HepG2 (cell line): ENCODE data around the gene SPECC1L. TPM values are rescaled to one million over a fixed set of nuclear protein-coding genes. Genes with fewer than 3 reads are reported as not detected.

Experiments
- ATF4 ChIP-seq, 2 experiments: fragments of 450-650 bp in 1 of 2; sonication (generic) in 1 of 2; formaldehyde crosslinking; IDR thresholded peaks; 2 replicates each; pipeline versions ENCODE4 v1.5.0 to v1.8.0; 2020 to 2022; ENCODE audit warnings: mild to moderate bottlenecking in 1 of 2, missing genetic modification reagents in 1 of 2
- CEBPB ChIP-seq: IDR thresholded peaks from 2 replicates; pipeline ENCODE4 v1.6.1; 2011; ENCODE audit warnings: low read depth, low read length, improper control_type of control experiment, borderline replicate concordance
- CHD2 ChIP-seq: IDR thresholded peaks from 2 replicates; pipeline ENCODE4 v1.6.1; 2011; ENCODE audit warnings: low read depth, low read length, improper control_type of control experiment
- CSRNP2 ChIP-seq: sonication (generic); formaldehyde crosslinking; conservative IDR thresholded peaks from 2 replicates; pipeline ENCODE4 v1.8.0; 2022; ENCODE audit warnings: low read depth, missing genetic modification reagents
- FOXP4 ChIP-seq: sonication (generic); formaldehyde crosslinking; IDR thresholded peaks from 2 replicates; pipeline ENCODE4 v1.4.0; 2020; ENCODE audit warnings: missing genetic modification reagents
- GTF2F1 ChIP-seq: fragments of 150-350 bp; IDR thresholded peaks from 2 replicates; pipeline ENCODE4 v1.6.1; 2014; ENCODE audit warnings: low read length
- HIVEP1 ChIP-seq: sonication (generic); formaldehyde crosslinking; IDR thresholded peaks from 2 replicates; pipeline ENCODE4 v1.4.0; 2020; ENCODE audit warnings: mild to moderate bottlenecking, missing genetic modification reagents
- HNF1B ChIP-seq: sonication (generic); formaldehyde crosslinking; IDR thresholded peaks from 2 replicates; pipeline ENCODE4 v1.5.1; 2020; ENCODE audit warnings: mild to moderate bottlenecking, moderate library complexity, missing genetic modification reagents
- HOXD1 ChIP-seq: sonication (generic); formaldehyde crosslinking; IDR thresholded peaks from 2 replicates; pipeline ENCODE4 v1.5.0; 2020; ENCODE audit warnings: missing genetic modification reagents
- IRF9 ChIP-seq: sonication (generic); formaldehyde crosslinking; IDR thresholded peaks from 2 replicates; pipeline ENCODE4 v1.8.0; 2022; ENCODE audit warnings: missing genetic modification reagents, mild to moderate bottlenecking, borderline replicate concordance
- KDM6A ChIP-seq: IDR thresholded peaks from 2 replicates; pipeline ENCODE4 v1.6.1; 2016; ENCODE audit warnings: low read depth
- MAZ ChIP-seq, 2 experiments: sonication (generic) in 1 of 2; formaldehyde crosslinking in 1 of 2; IDR thresholded peaks; 2 replicates each; pipeline versions ENCODE4 v1.5.0 to v1.6.1; 2012 to 2020; ENCODE audit warnings: low read depth in 2 of 2, mild to moderate bottlenecking in 2 of 2, borderline replicate concordance in 1 of 2, improper control_type of control experiment in 1 of 2, low read length in 1 of 2, missing genetic modification reagents in 1 of 2, moderate library complexity in 1 of 2
- MED1 ChIP-seq: sonication (generic); formaldehyde crosslinking; IDR thresholded peaks from 2 replicates; pipeline ENCODE4 v1.4.0; 2020; ENCODE audit warnings: missing genetic modification reagents
- NR1H2 ChIP-seq: sonication (generic); formaldehyde crosslinking; IDR thresholded peaks from 2 replicates; pipeline ENCODE4 v1.8.1; 2022; ENCODE audit warnings: low read depth, missing genetic modification reagents, borderline replicate concordance
- RELA ChIP-seq: sonication (generic); formaldehyde crosslinking; IDR thresholded peaks from 2 replicates; pipeline ENCODE4 v1.4.0; 2020; ENCODE audit warnings: missing genetic modification reagents
- XRCC5 ChIP-seq: fragments of 200-400 bp; formaldehyde crosslinking; optimal IDR thresholded peaks from 2 replicates; pipeline ENCODE3; 2017; ENCODE audit warnings: mild to moderate bottlenecking, low read length
- ZFX ChIP-seq: sonication (generic); formaldehyde crosslinking; IDR thresholded peaks from 2 replicates; pipeline ENCODE4 v1.4.0; 2020; ENCODE audit warnings: mild to moderate bottlenecking, low read depth, missing genetic modification reagents, moderate library complexity
- ZNF101 ChIP-seq: sonication (generic); formaldehyde crosslinking; IDR thresholded peaks from 2 replicates; pipeline ENCODE4 v1.4.0; 2020; ENCODE audit warnings: mild to moderate bottlenecking, low read depth, missing genetic modification reagents, borderline replicate concordance
- ZNF180 ChIP-seq: sonication (generic); formaldehyde crosslinking; IDR thresholded peaks from 2 replicates; pipeline ENCODE4 v1.4.0; 2020; ENCODE audit warnings: low read depth, missing genetic modification reagents, borderline replicate concordance
- polyA plus RNA-seq, 8 experiments: library from polyadenylated mRNA; depleted of rRNA in 3 of 8; stranded (reverse) in 7 of 8; unstranded in 1 of 8; fragments of >200 nt; fragmentation: Illumina TruSeq in 4 of 8; extraction: Trizol in 4 of 8; gene quantifications; 2 replicates each; pipeline versions ENCODE4 v1.2.1 to v1.2.3, GENCODE V29; 2011 to 2016; ENCODE audit warnings: low read depth in 4 of 8, missing spikeins in 1 of 8, mixed read lengths in 1 of 8; ENCODE audit not compliant: insufficient read depth in 1 of 8
- total RNA-seq, 5 experiments: library from RNA; depleted of rRNA; stranded (reverse); fragments of >200 nt; fragmentation: Illumina TruSeq; extraction: Trizol; gene quantifications; 2 replicates each; pipeline ENCODE4 v1.2.3, GENCODE V29; 2016; ENCODE audit warnings: low read depth in 1 of 5

Gene SPECC1L
- total and polyA plus RNA-seq, 2 of the 13 experiments (the other 11 are each of a cell fraction or from before 2014, with no cell fraction given): 14.1 to 30.3 TPM

- TF ChIP-seq CEBPB (no peak), HNF1B (CRISPR knock-in tag) (no peak), ZNF101 (no peak), CHD2 (no peak), CSRNP2 (CRISPR knock-in tag) (no peak), MAZ (IDR thresholded peaks at IDR 0.05; ENCODE audit: borderline replicate concordance, low read depth, low read length) (no peak), MAZ (CRISPR knock-in tag; IDR thresholded peaks at IDR 0.05; ENCODE audit: low read depth) (no peak), NR1H2 (CRISPR knock-in tag) (no peak), XRCC5 (no peak), KDM6A (CRISPR knock-in tag) (no peak), FOXP4 (CRISPR knock-in tag) (0 out of 2 replicates have a peak, but pooled peaks have one; percentile 45), MED1 (CRISPR knock-in tag) (peak; percentile 26; the same call in 1 of the 2 replicates), ZFX (peak; percentile 76), GTF2F1 (no peak), IRF9 (no peak), HOXD1 (CRISPR knock-in tag) (0 out of 2 replicates have a peak, but pooled peaks have one; percentile 19), ATF4 (CRISPR knock-in tag; IDR thresholded peaks at IDR 0.05) (no peak), HIVEP1 (CRISPR knock-in tag) (no peak), RELA (no peak), ZNF180 (CRISPR knock-in tag) (no peak)
Measured at GRCh38 chr22:24420072-24420976, 149.7 kb downstream of the SPECC1L start (continued).
